GM12873 (cell line): ENCODE results near the gene OR4C16.

Experiments
- CTCF ChIP-seq: IDR thresholded peaks from 2 replicates; pipeline ENCODE4 v1.5.1; 2012; ENCODE audit warnings: low read depth, mild to moderate bottlenecking, moderate library complexity, low read length, control low read depth; ENCODE audit not compliant: insufficient read depth; ENCODE audit errors: missing control alignments

OR4C16 gene

GRCh38 chr11:55571828-55572227, at the start of gene OR4C16:
TSS of gene OR4C16 (plus strand) at chr11:55572128. CDS start at chr11:55572128, 0 bp downstream.
- TF ChIP-seq CTCF, result no peak

GRCh38 chr11:55554169-55554568, 17.8 kb upstream of the OR4C16 start, which contains the start of gene OR4C15:
TSS of gene OR4C15 (plus strand) at chr11:55554469. CDS start at chr11:55554469, 0 bp downstream.
- TF ChIP-seq CTCF, result no peak

GRCh38 chr11:55572548-55572947, 620 bp downstream of the OR4C16 start:
- TF ChIP-seq CTCF, result no peak

- TF ChIP-seq CTCF, result no peak
These were observed 35.6 kb downstream of the OR4C16 start, which contains the start of gene OR4C11 for GRCh38 chr11:55607545-55607944. TSS of gene OR4C11 (minus strand) at chr11:55607645. CDS start at chr11:55604373, 3,272 bp downstream.
